H1 (cell line): ENCODE results near the gene RBM44.

Experiments
- BACH1 ChIP-seq: IDR thresholded peaks from 2 replicates; pipeline ENCODE4 v1.6.1; 2012; ENCODE audit warnings: low read length, improper control_type of control experiment
- EP300 ChIP-seq, 2 experiments: IDR thresholded peaks; 1 replicate in 1 of 2; 2 replicates in 1 of 2; pipeline ENCODE4 v1.6.1; 2011 to 2012; ENCODE audit warnings: low read depth in 2 of 2, low read length in 2 of 2, mild to moderate bottlenecking in 2 of 2, borderline replicate concordance in 1 of 2, inconsistent platforms in 1 of 2, moderate library complexity in 1 of 2
- EZH2 ChIP-seq: fragments of 200-600 bp; sonication (generic); IDR thresholded peaks from 2 replicates; pipeline ENCODE4 v1.7.1; 2012; ENCODE audit warnings: low read depth, mild to moderate bottlenecking, moderate library complexity, low read length, inconsistent platforms; ENCODE audit not compliant: severe bottlenecking
- POLR2AphosphoS5 ChIP-seq: IDR thresholded peaks from 2 replicates; pipeline ENCODE4 v1.6.1; 2011; ENCODE audit warnings: low read depth, low read length
- RAD21 ChIP-seq, 2 experiments: IDR thresholded peaks in 1 of 2; conservative IDR thresholded peaks in 1 of 2; 2 replicates each; pipeline ENCODE4 v1.6.1; 2011; ENCODE audit warnings: low read depth in 2 of 2, low read length in 2 of 2, improper control_type of control experiment in 1 of 2, inconsistent platforms in 1 of 2, mild to moderate bottlenecking in 1 of 2, moderate library complexity in 1 of 2
- RFX5 ChIP-seq: IDR thresholded peaks from 2 replicates; pipeline ENCODE4 v1.6.1; 2011; ENCODE audit warnings: low read depth, low read length, improper control_type of control experiment, borderline replicate concordance
- SIN3A ChIP-seq, 2 experiments: IDR thresholded peaks in 1 of 2; conservative IDR thresholded peaks in 1 of 2; 2 replicates each; pipeline ENCODE4 v1.6.1; 2011 to 2012; ENCODE audit warnings: low read length in 2 of 2, improper control_type of control experiment in 1 of 2, low read depth in 1 of 2, mild to moderate bottlenecking in 1 of 2
- TEAD4 ChIP-seq: IDR thresholded peaks from 2 replicates; pipeline ENCODE4 v1.6.1; 2012; ENCODE audit warnings: low read depth, low read length, inconsistent platforms, mixed read lengths
- TF ChIP-seq, protein P1 (sequence below), 3 experiments: IDR thresholded peaks; 1 replicate in 2 of 3; 2 replicates in 1 of 3; pipeline versions ENCODE4 v1.5.1 to v1.6.1; 2011; ENCODE audit warnings: low read length in 3 of 3, mild to moderate bottlenecking in 3 of 3, inconsistent platforms in 2 of 3, low read depth in 1 of 3, moderate library complexity in 1 of 3; ENCODE audit not compliant: insufficient read depth in 1 of 3; ENCODE audit errors: control extremely low read depth in 1 of 3

GRCh38 chr2:237791977-237792727 is 6.4 kb upstream of the RBM44 start:
- TF ChIP-seq, protein P1, sequence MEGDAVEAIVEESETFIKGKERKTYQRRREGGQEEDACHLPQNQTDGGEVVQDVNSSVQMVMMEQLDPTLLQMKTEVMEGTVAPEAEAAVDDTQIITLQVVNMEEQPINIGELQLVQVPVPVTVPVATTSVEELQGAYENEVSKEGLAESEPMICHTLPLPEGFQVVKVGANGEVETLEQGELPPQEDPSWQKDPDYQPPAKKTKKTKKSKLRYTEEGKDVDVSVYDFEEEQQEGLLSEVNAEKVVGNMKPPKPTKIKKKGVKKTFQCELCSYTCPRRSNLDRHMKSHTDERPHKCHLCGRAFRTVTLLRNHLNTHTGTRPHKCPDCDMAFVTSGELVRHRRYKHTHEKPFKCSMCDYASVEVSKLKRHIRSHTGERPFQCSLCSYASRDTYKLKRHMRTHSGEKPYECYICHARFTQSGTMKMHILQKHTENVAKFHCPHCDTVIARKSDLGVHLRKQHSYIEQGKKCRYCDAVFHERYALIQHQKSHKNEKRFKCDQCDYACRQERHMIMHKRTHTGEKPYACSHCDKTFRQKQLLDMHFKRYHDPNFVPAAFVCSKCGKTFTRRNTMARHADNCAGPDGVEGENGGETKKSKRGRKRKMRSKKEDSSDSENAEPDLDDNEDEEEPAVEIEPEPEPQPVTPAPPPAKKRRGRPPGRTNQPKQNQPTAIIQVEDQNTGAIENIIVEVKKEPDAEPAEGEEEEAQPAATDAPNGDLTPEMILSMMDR (IDR thresholded peaks at IDR 0.05; ENCODE audit: control extremely low read depth in 1 of 3, insufficient read depth in 1 of 3, low read depth in 1 of 3, low read length in 3 of 3) = peak; percentile 44 to 62 (median 52)
- no peak for TF ChIP-seq TEAD4
- no peak for TF ChIP-seq POLR2AphosphoS5
- no peak for TF ChIP-seq SIN3A (conservative IDR thresholded peaks at IDR 0.05 in 1 of 2, IDR thresholded peaks at IDR 0.05 in 1 of 2; ENCODE audit: low read depth in 1 of 2, low read length in 2 of 2)
- TF ChIP-seq RAD21 (IDR thresholded peaks at IDR 0.05 in 1 of 2, conservative IDR thresholded peaks at IDR 0.05 in 1 of 2; ENCODE audit: low read depth in 2 of 2, low read length in 2 of 2) = peak; percentile 33 to 50
- no peak for TF ChIP-seq EP300 (IDR thresholded peaks at IDR 0.05; ENCODE audit: borderline replicate concordance in 1 of 2, low read depth in 2 of 2, low read length in 2 of 2)
- TF ChIP-seq EZH2 = no peak
- no peak for TF ChIP-seq BACH1
- no peak for TF ChIP-seq RFX5
